ENCODE measurements around the gene ZNF24.

Gene ZNF24
- total RNA-seq = 120 reads per million, percentile 86 among the genes with 10 or more reads in this experiment

DNA sequence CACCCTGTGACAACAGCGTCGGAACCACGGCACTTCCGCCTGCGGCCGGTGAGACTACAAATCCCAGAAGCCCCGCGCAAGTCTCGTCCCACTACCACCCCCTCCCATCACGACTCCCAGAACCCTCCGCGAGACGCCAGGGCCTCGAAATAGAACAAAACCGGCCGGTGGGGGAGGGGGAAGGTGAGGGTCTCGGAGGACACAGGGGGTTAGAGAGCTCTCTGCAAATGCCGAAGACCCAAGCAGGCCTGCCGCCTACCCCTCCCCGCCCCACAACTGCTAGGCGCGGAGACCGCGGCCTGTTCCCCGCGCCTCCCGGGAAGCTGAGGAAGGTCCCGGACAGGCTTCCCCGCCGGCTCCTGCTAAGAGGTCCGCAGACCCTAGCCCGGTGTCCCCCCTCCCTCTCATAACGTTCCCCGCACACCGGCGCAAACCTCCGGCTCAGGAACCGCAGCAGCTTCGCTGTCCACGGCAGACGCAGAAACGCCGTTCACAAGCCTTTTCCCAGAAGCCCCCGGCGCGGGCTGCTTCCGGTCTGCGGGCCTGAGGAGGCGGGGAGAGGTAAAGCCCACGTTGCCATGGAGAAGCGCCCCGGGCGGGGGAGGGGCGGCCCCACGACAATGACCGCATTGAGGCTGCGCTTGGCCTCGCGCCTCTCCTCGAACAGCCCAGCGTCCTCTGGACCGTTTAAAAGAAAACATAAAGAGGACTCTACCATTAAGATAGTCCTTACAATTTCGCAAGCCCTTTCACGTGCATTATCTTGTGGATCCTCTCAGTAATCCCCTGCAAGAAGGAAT lies at the start of gene ZNF24:
TSS of gene ZNF24 (minus strand) at position 485 of the 800 bp plus-strand sequence. CDS start 3,770 bp downstream, outside the sequence.
- peak; percentile 87 for DNase-seq

DNA sequence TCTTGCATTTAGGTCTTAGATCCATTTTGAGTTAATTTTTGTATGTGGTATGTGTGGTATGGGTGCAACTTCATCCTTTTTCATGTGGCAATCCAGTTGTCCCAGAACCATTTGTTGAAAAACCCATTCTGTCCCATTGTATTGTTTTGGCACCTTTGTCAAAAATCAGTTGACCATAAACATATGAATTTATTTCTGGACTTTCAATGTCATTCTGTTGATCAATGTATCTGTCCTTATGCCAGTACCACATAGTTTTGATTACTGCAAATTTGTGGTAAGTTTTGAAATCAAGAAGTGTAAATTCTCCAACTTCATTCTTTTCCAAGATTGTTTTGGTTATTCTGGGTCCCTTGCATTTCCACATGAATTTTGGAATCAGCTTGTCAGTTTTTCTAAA lies 49.5 kb upstream of the ZNF24 start:
- no peak for DNase-seq

DNA sequence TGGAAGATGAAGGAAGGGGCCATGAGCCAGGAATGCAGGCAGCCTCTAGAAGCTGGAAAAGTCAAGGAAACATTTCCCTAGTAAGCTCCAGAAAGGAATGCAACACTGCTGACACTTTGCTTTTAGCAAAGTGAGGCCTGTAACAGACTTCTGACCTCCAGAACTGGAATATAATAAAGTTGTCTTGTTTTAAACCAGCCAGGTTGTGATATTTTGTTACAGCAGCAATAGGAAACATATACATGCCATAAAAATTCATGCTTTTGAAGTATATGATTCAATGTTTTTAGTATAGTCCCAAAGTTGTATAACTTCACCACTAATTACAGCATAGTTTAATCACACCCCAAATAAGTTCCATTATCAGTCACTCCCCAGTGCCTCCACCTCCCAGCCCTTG lies 48.2 kb upstream of the ZNF24 start:
- no peak for DNase-seq

DNA sequence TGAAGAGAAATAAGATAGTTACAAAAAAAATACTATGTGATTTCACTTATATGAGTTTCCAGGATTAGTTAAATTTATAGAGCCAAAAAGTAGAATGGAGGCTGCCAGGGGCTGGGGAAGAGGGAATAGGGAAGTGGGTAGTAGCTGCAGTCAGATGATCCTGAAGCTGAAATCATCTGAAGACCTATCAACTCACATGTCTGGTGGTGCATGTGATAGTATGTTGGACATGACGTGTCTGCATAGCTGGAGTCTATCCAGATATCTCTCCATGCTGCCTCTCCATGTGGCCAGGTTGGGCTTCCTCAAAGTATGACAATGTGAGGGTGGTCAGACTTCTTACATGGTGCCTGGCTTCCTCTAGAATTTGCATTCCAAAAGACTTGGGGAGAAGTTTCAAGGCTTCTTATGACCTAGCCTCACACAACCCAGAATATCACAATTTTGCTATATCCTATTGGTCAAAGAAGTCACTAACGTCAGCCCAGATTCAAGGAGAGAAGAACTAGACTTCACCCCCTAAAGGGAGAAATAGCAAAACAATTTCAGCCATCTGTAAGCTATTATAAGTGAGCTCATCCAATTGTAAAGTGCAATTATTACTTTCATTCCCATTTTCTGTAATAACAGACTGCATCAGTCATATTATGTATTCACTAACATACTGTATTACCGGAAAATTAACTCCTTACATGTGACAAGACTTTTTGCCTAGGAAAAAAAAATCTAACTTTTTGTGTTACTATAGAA lies 46.9 kb upstream of the ZNF24 start:
- DNase-seq = no peak

DNA sequence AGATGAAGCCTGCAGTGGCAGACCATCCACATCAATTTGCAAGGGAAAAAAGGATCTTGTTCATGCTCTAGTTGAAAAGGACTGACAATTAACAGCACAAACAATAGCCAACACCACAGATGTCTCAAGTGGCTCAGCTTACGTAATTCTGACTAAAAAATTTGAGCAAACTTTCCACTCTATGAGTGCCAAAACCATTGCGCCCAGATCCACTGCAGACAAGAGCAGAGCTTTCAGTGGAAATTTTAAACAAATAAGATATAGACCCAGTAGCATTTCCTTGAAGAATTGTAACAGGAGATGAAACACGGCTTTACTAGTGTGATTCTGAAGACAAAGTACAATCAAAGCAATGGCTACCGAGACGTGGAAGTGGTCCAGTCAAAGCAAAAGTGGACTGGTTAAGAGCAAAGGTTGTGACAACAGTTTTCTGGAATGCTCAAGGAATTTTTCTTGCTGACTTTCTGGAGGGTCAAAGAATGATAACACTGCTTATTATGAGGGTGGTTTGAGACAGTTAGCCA lies 44.9 kb upstream of the ZNF24 start:
- no peak for DNase-seq

DNA sequence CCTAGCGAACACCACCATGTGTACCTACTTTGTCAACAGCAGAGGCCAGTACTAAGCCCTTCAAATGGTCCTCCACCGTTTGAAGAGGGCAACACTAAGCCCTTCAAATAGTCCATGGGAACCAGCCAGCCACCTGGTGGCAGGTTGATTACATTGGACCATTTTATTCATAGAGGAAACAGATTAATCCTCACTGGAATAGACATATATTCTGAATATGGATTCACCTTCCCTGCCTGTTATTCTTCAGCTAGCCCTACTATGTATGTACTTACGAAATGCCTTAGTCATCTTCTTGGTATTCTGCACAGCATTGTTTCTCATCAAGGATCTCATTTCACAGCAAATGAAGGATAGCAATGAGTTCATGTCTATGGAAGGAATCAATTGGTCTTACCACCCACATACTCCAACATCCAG lies 42.9 kb upstream of the ZNF24 start:
- DNase-seq = no peak

DNA sequence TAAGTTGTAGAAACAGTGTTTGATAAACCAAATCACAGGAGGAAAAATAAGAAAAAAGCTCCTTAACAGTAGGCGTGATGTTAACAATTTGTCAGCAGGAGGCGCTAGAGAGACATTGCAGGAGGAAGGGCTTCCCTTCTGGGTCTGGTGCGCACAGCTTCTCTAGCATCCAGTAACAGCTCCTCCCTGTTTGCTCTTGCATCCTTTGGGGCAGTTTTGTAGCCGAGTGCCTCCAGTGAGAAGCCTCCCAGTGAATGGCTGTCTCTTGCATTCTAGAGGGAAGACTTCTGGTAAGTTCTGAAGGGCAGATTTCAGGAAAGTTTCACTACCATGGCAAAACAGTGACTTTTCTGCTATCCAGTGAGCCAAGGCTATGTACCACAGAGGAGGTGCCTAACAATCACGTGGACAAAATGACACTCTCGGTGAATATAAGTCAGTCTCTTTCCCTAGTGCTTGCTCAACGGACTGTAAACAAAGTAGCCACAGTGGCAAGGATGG lies 42.4 kb upstream of the ZNF24 start:
- DNase-seq = peak; percentile 59

DNA sequence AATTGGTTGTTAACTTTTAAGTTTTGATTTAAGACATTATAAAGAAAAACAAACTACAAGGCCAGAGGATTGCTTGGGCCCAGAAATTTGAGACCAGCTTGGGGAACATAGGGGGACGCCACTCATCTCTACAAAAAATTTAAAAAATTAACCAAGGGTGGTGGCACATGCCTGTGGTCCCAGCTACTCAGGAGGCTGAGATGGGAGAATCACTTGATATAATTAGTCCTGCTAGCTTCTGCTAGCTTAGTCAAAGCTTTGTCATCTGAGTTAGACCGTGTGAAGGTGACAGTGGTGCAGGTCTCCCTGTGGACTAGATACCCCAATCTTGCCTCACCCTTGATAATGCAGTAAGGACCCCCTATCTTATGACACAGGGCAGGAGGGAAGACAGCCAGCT lies 38.9 kb upstream of the ZNF24 start:
- no peak for DNase-seq

DNA sequence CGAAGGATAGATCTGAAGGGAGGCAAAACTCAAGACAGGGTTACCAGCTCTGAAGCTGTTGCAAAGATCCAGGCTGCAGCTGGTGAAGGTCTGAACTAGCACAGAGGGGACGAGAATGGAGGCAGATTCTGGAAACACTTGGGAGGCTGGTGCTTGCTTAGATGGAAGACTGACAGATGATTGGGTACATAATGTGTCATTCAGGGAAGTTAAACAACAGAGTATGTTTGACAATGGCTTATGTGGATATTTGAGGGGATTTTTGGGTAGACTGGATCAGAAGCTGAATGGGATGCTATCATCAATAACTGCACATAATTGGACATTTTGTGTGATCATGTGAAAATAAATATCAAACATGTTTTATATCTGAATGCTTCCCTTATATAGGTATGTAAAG lies 35.2 kb upstream of the ZNF24 start:
- no peak for DNase-seq

DNA sequence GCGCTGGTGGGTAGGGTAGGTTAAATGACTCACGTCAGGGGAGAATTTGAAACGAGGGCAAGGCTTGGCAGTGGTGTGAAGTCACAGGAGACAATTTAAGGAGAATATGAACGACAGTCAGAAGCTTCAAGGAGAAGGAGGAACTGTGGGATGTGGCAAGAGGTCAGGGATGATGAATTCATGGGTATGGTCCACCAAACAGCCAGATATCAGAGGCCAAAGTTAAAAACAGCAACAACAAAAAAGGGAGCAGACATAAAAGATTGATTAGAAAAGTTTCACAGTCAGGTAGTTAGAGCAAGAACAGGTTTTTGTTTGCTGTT lies 34.3 kb upstream of the ZNF24 start:
- DNase-seq = no peak

DNA sequence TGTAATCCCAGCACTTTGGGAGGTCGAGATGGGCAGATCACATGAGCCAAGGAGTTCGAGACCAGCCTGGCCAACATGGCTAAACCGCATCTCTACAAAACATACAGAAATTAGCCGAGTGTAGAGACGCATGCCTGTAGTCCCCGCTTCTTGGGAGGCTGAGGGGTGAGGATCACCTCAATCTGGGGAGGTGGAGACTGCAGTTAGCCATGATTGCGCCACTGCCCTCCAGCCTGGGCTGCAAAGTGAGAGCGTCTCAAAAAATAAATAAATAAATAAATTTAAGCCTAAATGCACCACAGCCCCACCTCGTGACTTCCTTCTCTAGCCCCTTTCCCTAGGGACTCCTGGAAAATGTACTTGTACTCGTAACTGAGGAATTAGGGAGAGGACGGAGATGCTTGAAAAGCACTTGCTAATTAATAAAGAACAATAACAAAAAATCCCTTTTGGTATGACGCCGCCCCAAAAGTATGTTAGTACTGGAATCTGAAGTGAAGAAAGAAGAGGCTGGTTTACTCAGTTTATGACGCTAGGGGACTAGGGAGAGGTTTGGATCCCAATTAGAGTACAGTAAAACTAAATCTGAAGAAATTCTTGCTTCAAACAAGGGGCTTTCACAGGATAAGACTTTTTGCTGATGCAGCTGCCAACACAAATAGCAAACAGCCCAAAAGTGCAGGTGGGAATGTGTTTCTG lies 33.8 kb upstream of the ZNF24 start:
- DNase-seq = no peak

DNA sequence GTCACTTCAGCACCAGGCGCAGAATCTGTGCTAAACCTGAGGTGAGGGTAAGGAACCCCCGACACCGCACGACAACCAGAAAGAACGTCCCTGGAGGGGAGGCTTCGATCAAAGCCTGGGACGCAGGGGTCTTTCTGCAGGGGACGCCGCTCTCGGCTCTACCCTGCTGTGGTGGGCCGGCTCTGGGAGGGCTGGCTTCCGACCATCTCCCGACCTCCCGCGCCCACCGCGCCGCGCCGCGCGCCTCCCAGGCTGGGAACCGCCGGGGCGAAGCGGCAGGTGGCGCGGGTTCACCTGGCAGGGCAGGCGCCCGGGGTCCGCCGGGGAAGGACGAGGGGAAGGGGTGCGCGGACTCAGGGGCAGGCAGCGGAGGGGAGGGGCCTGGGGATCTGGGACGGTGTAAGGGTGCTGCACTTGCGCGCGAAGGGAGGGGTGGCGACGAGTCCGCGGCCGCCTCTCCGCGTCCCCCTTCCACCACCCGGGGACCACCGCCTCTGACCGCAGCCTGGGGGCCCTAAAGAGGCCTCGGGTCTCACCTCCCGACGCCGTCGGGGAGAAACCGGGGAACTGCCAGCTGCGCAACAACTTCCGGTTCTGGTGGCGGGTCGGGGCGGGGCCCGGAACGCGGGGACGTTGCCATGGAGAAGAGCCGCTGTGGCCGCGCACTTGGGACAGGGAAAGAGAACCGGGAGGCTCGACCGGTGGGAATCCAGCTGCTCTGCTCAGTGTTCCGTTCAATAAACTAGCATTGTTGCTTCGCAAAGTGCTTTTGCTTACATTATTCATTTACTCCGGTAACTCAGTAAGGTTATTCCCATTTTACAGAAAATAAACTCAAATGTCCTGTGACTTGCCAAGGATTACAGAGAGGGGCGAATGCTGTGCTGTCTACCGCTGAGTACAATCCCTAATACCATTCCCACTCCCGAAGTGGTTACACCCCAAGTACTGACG lies 32.8 kb upstream of the ZNF24 start, which contains the start of gene ZNF396:
TSS of gene ZNF396 (minus strand) at position 596 of the 954 bp plus-strand sequence. CDS start 3,045 bp downstream, outside the sequence.
- peak; percentile 45 for DNase-seq

DNA sequence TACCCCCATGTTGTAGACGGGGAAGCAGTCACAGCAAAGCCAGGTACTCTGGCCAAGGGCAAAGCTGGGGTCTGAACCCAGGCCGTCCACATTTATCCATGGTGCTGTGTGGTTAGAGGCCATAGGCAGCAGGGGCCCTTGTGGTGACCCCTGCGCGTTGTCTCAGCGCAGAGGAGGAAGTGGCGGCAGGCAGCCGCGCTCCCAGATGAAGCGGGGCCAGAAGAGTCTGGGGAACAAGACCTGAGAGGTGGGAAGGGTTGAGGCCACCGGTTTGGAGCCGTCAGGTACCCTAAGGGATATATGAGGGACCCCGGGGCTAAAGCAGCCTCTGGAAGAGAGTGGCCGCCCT lies 32.1 kb upstream of the ZNF24 start:
- DNase-seq = no peak

DNA sequence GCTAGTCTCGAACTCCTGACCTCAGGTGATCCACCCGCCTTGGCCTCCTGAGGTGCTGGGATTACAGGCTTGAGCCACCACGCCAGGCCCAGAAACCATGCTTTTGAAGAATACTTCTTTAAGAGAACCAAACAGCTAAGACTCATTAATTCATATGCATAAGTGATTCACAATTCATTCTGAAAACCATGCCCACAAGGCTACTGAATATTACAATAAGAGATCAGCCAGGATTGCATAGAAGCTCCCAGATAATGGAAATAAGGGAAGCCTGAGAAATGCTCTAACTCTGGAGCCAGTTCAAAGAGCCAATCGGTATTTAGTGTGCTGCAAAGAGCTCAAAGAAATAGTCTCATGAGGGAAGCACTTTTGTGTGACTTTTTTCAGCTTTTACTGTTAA lies 30.5 kb upstream of the ZNF24 start:
- DNase-seq = no peak

DNA sequence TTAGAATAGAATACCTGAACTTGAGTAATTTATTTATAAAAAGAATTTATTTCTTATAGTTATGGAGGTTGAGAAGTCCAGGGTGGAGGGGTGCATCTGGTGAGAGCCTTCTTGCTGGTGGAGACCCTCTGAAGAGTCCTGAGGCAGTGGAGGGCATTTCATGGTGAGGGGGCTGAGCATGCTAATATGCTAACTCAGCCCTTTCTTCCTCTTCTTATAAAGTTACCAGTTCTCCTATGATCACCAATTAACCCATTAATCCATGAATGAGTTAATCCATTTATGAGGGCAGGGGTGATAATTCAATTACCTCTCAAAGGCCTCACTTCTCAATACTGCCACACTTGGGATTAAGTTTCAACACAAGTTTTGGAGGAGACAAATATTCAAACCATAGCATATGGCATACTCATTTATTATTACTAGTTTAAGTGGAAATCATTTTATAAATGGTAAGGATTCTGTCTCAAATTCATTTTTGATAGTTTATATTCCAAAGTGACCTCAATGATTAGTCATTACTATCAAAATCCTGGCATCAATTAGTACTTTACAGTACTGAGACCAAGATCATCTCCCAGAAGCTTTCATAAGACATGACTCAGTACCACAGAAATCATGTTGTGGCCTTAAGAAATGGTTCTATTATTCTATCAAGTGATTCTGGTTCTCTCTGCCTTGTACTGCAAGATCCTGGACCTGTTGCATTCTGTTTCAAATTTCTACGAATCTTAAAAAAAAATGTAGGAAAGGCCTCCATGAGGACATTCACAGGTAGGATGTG lies 27.4 kb upstream of the ZNF24 start:
- DNase-seq = no peak

DNA sequence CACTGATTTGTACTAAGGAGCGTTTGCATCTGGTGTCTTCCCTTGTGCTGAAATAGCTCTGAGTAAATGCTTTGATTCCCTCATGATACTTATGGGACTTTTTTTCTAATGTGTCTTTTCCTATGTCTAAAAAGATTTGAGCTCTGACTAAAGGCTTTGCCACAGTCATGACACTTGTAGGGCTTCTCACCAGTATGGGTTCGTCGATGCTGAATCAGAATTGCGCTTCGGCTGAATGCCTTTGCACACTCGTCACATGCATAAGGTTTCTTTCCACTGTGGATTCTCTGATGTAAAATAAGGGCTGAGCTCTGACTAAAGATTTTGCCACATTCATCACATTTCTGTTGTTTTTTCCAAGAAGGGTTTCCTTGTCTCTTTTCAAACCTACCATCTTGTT lies 24.9 kb upstream of the ZNF24 start:
- no peak for DNase-seq

DNA sequence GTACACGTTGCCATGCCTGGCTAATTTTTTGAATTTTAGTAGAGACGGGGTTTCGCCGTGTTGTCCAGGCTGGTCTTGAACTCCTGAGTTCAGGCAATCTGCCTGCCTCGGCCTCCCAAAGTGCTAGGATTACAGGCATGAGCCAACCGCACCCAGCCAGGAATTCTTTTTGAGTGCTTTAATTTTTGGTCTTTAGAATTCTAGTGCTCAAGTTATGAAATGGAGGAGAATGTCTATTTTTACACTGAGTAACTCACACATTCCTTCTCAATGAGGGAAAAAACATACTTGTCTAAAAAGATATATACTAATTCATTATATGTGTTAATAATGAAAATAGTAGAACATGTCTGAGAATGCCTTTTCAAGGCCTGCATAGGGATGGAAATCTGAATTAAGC lies 24.4 kb upstream of the ZNF24 start:
- DNase-seq = no peak

DNA sequence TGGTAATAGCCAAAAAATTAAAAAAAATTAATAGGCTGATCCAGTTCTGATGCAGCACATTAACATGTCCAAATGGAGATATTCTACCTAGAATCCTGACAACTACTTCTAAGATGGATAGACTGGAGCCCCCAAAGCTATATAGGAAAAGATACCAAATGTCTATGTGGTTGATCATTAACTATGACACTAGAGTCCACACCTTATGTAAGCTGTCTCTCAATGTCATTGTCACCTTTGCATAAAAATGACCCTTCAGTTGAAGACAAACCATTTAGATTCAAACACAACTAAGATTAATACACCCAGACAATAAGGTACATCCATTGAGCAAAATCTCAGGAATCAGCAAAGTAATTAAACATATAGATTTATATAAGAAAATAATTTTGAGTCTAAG lies 18.3 kb upstream of the ZNF24 start:
- DNase-seq = no peak

DNA sequence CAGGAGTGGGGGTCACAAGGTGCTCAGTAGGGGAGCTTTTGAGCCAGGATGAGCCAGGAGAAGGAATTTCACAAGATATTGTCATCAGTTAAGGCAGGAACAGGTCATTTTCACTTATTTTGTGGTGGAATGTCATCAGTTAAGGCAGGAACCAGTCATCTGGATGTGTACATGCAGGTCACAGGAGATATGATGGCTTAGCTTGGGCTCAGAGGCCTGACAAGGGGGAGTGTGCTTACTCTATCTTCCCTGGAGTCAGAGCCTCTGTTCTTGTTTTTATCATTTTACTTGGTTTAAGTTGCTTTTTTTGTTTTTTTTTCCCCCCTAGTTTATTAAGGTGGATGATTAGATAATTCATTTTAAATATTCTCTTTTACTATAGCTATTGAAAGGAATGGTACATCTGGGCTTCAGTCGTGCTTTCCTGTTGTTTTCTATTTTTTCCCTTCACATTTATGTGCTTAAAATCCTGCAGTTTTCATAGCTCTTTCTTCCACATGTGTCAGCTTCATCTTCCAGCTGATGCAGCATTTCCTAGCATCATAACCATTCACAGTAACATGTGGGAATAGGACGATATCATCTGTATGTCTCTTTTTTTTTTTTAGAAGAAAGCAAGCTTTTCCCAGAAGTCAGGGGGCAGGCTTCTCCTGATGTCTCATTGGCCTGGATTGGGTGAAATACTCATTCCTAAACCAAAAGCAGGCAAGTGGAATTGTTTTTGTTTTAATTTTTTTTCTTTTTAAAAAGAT lies 17.5 kb upstream of the ZNF24 start:
- no peak for DNase-seq

DNA sequence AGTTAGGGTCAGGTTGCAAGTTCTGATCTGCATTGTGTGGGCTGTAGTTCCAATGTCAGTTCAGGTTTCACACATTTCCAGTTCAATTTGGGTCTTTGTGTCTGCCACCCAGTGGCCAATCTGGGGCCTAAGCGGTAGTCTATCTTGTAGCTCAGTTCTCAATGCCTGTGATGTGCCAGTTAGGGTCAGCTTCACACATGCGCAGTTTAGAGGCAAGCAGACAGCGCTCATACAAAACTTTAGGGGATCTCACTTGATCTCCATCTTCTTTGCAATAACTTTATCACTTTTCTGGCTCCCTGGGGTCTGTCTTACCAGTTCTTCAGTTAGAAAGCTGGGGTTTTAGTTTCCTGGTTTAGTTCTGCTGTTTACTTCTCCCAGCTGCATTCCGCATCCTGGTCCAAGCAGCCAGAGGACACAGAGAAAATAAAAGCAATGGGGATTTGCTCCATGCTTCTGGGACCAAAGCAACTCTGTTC lies 11.0 kb upstream of the ZNF24 start:
- peak; percentile 35 for DNase-seq

Data from effector CD4-positive, alpha-beta T cell (primary cell).